HG02840 (cell line): ENCODE measurements around the gene DZIP1L.

Experiments used
- ATAC-seq: cut with Tn5 transposase; IDR thresholded peaks from one replicate; pipeline ENCODE4 v1.9.1; 2021; ENCODE audit warnings: mild to moderate bottlenecking, moderate library complexity, moderate number of reproducible peaks; ENCODE audit not compliant: unreplicated experiment, low FRiP score

DZIP1L gene

DNA sequence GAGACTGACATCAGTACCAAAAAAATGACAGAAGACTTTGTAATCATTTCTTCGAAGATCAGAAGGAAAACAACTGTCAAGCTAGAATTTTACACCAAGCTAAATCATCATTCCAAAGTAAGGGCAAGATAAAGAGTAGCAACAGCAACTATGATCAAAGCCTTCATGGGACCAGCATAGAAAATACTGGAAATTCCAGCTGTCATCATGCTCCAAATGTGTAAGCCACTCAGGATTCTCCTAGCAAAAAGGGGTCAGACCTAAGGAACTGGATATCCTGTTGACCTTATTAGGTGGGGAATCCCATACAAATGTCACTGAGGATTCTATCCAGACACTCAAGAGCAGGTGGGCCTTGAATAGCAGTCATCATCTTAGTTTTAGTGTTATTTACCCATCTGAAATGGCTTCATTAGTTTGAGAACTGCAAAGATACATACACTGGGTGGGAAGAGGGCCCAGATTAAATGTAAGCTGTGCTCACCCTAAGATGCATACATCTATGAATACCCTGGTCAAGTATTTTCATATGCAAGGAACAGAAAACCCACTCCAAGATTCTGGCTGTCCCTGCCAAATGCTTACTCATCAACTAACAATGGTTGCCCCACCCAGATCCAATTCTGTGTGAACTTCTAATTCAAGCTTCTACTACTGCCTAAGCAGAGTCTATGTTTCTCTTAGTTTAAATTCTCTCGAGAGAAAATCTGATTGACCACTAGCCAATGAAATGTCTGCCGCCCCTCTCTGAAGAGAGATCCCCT is 72.0 kb downstream of the DZIP1L start:
- no peak for ATAC-seq

DNA sequence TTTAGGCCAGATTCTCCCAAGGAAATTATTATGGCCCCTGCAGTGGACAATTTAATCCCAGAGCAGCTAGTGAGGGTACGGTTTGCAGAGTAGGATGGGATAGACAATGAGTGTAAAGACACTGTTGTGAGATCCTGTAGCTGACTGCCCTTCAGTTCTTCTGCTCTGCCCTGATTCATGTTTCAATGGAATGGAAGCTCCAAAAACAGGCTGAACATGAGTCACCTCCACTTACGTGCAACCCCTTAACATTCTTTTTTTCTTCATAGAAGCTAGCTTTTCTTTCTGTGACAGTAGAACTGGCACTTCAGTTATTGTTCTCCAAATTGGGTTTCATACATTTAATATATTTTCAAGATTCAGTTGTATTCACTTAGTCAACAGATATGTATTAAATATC is 73.4 kb downstream of the DZIP1L start:
- ATAC-seq: no peak

DNA sequence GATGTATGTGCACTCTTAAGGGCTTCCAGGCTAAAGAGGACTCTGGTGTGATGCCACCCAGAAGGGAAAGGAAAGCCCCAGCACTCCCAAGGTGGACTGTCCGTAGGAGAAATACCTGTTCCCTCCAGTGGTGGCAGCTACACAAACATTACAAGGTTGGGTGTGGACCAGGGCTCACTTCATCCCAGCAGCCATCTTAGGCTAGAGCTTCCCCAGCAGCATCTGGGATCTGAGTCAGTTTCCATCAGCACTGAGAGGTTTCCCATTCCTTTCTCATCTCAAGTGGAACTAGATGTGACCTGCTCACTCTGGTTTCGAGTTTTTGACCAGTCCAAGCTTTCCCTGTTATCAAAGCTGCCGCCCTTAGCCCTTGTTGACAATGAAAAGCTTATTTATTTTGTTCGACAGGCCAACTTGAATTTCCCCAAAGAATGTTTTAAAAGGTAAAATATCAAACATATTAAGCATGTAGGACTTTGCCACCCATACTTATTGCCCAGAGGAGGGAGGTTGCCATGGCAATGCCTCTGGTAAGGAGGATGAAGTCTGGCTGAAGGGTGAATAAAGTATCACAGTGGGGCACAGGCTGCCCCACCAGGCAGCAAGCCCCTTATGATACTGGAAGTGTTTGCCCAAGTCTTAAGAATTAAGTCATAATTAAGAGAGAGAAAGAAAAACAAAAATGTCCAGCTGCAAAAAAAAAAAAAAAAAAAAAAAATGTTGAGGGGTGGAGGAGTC is 76.5 kb downstream of the DZIP1L start:
- no peak for ATAC-seq

DNA sequence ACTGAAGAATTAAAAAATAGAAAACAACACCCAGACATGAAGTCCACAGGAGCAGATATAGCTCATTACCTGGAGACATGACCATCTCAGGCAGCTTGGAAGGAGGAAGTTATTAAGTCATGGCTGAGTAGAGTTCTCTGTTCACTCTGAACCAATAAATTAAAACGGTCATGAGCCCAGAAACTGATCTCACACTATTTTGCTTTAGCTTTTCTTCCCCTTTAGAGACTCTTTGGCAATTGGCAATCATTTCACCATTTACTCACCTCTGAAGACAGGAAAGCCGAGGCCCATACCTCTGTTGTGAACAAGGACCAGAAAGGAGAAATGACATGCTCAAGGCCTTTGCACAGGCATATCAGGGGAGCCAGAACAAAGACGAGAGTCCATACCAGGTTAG is 78.8 kb downstream of the DZIP1L start:
- ATAC-seq: no peak

DNA sequence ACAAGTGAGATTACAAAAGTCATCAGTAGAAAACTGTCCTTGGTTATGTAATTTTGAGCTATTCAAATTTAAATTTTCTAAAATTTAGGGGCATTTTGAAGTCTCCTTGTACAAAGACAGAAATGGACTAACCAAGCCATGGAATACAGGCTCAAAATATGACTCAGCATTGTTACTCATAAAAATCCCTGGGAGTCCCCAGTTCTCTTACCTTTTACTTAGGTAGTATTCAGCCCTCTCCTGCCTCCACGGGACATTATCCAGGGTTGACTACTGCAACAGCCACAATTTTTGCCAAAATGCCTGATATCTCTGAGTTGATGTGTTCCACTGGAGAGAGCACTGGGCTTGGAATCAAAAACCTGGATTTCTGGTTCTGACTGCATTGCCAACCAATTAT is 80.5 kb downstream of the DZIP1L start:
- no peak for ATAC-seq

DNA sequence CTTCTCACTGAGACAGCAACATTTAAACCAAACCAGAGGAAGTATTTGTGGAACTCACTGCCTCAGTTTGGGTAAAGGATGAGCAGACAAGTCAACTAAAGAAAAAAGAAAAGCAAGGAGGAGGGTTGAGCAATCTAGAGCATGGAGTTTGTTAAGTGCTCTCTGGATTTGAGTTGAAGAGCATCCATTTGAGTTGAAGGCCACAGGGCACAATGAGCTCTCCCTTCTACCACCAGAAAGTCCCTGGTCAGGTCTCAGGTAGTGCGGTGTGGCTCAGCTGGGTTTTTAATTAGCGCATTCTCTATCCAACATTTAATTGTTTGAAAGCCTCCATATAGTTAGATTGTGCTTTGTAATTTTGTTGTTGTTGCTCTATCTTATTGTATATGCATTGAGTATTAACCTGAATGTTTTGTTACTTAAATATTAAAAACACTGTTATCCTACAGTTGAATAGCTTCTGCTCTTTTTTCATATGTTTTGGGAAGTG is 82.2 kb downstream of the DZIP1L start:
- ATAC-seq: no peak

DNA sequence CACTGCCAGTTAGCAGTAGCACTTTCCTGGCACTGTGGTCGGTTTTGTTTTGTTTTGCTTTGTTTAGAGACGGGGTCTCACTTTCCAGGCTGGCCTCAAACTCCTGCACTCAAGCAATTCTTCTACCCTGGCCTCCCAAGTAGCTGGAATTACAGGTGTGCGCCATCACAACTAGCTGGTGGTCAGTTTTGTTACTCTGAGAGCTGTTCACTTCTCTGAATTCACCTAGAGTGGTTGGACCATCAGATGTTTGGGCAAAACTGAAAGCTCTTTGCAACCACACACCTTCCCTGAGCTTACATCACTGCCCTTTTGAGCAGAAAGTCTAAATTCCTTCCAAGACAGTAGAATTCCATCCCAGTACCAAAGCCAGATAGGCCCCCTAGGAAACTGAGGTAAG is 82.8 kb downstream of the DZIP1L start:
- no peak for ATAC-seq

DNA sequence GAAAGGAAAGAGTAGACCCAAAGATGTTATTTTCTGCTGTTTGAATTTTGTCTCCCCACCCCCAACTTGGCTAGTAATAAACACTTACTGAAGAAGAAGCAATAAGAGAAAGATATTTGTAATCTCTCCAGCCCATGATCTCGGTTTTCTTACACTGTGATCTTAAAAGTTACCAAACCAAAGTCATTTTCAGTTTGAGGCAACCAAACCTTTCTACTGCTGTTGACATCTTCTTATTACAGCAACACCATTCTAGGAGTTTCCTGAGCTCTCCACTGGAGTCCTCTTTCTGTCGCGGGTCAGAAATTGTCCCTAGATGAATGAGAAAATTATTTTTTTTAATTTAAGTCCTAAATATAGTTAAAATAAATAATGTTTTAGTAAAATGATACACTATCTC is 83.9 kb downstream of the DZIP1L start:
- no peak for ATAC-seq

DNA sequence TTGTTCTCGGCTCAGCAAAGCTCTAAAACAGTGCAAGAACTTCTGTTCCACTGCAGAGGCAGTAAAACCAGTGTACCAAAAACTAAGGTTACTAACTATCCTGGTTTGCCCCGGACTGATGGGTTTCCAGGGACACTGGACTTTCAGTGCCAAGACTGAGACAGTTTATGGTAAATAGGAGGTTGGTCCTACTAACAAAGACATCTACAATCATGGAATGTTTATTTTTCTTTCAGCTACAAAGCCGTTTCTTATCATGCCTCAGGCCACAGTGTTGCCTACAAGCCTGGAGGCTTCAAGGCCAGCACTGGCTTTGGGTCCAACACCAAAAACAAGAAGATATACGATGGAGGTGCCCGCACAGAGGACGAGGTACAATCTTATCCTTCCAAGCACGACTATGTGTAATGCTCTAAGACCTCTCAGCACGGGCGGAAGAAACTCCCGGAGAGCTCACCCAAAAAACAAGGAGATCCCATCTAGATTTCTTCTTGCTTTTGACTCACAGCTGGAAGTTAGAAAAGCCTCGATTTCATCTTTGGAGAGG is 84.6 kb downstream of the DZIP1L start:
- no peak for ATAC-seq

DNA sequence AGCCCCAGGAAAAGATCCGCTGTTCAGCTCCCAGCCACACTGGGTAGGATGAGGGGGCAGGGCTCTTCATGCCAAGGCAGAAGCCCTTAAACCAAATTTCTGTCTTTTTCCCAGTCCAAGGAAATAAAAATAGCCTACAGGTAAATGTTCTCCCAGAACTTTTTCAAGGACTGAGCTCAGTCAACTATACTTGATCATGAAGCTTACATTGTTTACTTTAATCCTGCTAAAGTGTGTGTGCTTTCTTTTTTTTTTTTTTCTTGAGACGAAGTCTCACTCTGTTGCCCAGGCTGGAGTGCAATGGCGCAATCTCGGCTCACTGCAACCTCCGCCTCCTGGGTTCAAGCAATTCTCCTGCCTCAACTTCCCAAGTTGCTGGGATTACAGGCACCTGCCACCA is 87.6 kb downstream of the DZIP1L start:
- ATAC-seq: no peak

DNA sequence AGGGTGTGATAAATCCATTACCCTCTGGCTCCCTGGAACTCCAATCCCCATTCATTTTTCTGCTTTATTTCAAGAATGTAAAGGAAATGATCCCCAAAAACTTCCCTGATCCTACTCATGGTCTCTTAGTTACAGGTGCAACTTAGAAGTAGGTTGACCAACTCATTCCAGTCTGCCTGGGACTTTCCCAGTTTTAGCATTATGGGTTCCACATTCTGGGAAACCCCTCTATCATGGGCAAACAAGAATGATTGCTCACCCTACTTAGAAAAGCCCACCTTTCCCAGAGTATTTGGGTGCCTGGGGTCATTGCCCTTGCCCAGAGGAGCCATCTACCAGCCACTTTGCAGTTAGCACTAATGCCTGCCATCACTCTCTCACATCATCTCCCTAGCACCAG is 89.9 kb downstream of the DZIP1L start:
- ATAC-seq: no peak

DNA sequence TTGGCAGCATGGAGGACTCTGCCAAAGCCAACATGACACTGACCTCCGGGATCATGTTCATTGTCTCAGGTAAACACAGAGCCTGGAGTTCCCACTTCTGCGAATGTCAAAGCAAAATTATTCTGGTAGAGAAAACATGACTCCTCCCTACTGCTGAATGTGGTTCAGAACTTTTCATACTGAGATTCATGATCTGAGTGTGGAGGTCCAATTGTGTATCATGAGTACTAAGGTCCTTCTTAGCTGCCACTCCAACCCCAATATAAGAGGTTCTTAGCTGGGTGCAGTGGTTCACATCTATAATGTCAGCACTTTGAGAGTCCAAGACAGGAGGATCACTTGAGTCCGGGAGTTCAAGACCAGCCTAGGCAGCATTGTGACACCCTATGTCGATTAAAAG is 91.7 kb downstream of the DZIP1L start:
- no peak for ATAC-seq

DNA sequence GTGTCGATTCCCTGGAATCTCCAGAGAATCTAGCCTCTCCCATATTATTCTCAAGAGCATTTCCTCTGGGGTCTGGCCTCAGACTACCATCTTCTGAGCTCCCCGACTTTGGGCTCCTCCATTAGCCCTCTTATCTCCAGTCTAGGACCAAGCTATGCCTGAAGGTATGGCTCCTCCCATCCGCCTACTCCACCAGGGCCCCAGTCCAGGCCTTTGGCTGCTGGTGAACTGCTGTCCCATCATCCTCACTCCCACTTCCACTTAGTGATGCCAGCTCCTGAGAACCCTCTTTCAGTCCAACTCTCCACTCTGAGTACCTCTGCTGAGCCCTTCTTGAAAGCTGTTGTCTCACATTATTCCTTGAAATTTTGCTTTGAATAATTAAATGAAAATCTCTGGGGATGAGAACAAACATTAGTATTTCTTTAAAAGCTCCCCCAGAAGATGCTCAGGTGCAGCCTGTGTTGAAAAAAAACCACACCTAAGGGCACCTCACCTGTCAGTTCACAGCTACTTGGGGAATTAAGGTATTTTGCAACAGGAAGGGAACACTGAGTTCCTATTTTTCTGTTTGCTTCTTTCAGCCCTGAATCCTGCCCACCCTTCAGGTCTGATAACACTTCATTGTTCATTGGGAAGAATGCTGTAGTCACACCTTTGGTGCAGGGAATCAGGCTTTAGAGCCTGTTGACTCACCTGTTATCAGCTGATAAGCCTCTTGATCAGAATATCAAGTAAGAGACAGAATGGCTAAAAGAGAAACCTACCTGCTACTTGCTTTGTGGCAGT is 95.9 kb downstream of the DZIP1L start:
- no peak for ATAC-seq

DNA sequence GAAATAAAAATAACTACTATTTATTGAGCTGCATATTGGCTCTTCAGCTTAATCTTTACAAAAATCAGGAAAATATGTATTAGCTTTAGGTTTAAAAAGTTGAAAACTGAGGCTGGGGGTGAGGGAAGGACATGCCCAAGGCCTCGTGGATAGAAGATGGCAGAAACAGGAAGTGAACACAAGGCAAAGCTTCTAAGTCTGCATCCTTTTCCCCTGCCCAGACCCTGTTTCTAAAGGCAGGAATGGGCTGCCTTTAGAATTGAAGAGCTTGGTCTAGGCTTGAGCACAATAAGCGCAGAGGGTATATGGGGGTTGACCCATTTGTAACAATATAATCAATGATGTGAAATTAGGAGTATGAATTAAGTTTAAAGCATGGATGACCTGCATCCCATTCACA is 99.3 kb downstream of the DZIP1L start:
- ATAC-seq: no peak

DNA sequence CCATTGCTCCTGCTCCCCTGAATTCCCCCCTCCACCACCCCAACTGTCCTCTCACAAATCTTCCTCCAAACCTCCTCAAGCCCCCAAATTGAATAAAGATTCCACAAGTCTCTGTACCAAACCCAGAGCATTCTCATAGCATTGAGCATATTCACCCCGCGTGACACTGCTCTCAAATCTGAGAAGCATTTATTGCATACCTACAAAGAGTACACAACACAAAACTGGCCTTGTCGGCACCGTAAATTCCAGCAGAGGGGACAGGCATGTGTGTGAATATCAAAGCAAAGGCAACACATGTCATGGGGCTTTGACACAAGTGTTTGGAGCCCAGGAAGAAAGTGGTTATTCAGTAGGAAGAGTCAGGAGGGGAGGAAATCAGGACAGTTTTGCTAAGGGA is 102.9 kb downstream of the DZIP1L start:
- no peak for ATAC-seq
